Measurements from ENCODE around the gene PSMC3IP.
A peak's percentile ranks its signal among the peaks of the same experiment; 100 is the strongest.

PSMC3IP gene

GRCh38 chr17:42537156-42537805 is 40.2 kb downstream of the PSMC3IP start:
- no peak for DNase-seq

GRCh38 chr17:42536372-42537155 is 41.0 kb downstream of the PSMC3IP start:
- peak; percentile 89 for DNase-seq

GRCh38 chr17:42536048-42536371 is 41.5 kb downstream of the PSMC3IP start, which contains the start of gene NAGLU:
Gene NAGLU (plus strand): TSS chr17:42536241. CDS start chr17:42536273, 32 bp downstream.
- peak; percentile 91 for DNase-seq

- DNase-seq = no peak
Observed at GRCh38 chr17:42535155-42536047, 42.1 kb downstream of the PSMC3IP start.

GRCh38 chr17:42531455-42532354 is 45.8 kb downstream of the PSMC3IP start:
- peak; percentile 64 for DNase-seq

GRCh38 chr17:42530952-42531454 is 46.5 kb downstream of the PSMC3IP start:
- DNase-seq = peak; percentile 30

- DNase-seq = no peak
Observed at GRCh38 chr17:42529061-42529460, 48.5 kb downstream of the PSMC3IP start.

GRCh38 chr17:42527932-42528331 is 49.6 kb downstream of the PSMC3IP start:
- DNase-seq = no peak

- DNase-seq = no peak
Observed at GRCh38 chr17:42526031-42526444, 51.5 kb downstream of the PSMC3IP start.

- no peak for DNase-seq
Observed at GRCh38 chr17:42525221-42525620, 52.3 kb downstream of the PSMC3IP start.

- DNase-seq = no peak
Observed at GRCh38 chr17:42522798-42523278, 54.7 kb downstream of the PSMC3IP start.
